BLaER1 treated with 17β-estradiol and CSF1 and Interleukin-3, amounts not matched to agents 10 nM and 100 nM (cell line): ENCODE measurements around the gene HRCT1.
"Not testable (repeated sequence)": the region's sequence is repeated elsewhere in the genome, so short reads cannot be mapped to it uniquely, and the experiment has no call there.

ENCODE experiments used
- H3K27ac ChIP-seq, 11 experiments: shearing (Covaris generic); formaldehyde crosslinking; 2 replicates each; pipeline ENCODE4 v1.8.1; 2022
- H3K27me3 ChIP-seq, 11 experiments: shearing (Covaris generic); formaldehyde crosslinking; 2 replicates each; pipeline ENCODE4 v1.8.1; 2022
- H3K36me3 ChIP-seq, 11 experiments: shearing (Covaris generic); formaldehyde crosslinking; 2 replicates each; pipeline ENCODE4 v1.8.1; 2022
- H3K4me1 ChIP-seq, 10 experiments: shearing (Covaris generic); formaldehyde crosslinking; 2 replicates each; pipeline ENCODE4 v1.8.1; 2022
- H3K4me2 ChIP-seq, 11 experiments: shearing (Covaris generic); formaldehyde crosslinking; 2 replicates each; pipeline ENCODE4 v1.8.1; 2022
- H3K4me3 ChIP-seq, 10 experiments: shearing (Covaris generic); formaldehyde crosslinking; 2 replicates each; pipeline ENCODE4 v1.8.1; 2022
- H3K9ac ChIP-seq, 11 experiments: shearing (Covaris generic); formaldehyde crosslinking; 2 replicates each; pipeline ENCODE4 v1.8.1; 2022
- H3K9me3 ChIP-seq, 11 experiments: shearing (Covaris generic); formaldehyde crosslinking; replicated peaks in 1 of 11; 2 replicates each; pipeline ENCODE4 v1.8.1; 2022
- H4K20me1 ChIP-seq, 11 experiments: shearing (Covaris generic); formaldehyde crosslinking; 2 replicates each; pipeline ENCODE4 v1.8.1; 2022
- Cebpa-rat ChIP-seq, 11 experiments: shearing (Covaris generic); IDR thresholded peaks; 2 replicates each; pipeline ENCODE4 v1.8.1; 2022

Gene HRCT1

DNA sequence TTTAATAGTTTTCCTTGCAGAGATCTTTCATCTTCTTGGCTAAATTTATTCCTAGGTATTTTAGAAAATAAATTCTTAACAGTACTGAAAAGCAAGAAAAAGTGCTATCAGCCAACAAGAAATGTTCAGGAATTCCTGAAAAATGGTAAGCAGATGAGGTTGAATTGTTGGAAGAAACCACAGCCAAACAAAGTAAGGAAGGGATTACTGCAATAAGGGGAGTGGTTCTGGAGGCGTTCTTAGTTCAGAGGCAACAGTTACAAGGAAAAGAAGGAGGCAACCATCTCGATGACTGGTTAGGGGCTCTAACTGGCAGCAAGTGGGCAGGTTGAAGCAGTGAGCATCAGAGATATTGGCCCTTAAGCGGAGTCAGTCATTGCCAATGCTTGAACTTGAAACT is 23.0 kb upstream of the HRCT1 start:
- H4K20me1 ChIP-seq: no peaks in the 10 kb centered on the region
- H3K27ac ChIP-seq: no peak overlapping the region
- peaks cover 0 to 3% (median 0%) of the 10 kb centered on the region in 11 experiments; a peak in 1 of 22 replicates for H3K9me3 ChIP-seq
- no peak overlapping the region for H3K4me2 ChIP-seq
- H3K4me3 ChIP-seq: no peak overlapping the region
- H3K4me1 ChIP-seq: no peaks in the 10 kb centered on the region
- H3K9ac ChIP-seq: no peak overlapping the region
- H3K36me3 ChIP-seq: no peaks in the 10 kb centered on the region
- no peak for TF ChIP-seq Cebpa-rat (IDR thresholded peaks at IDR 0.05)
- H3K27me3 ChIP-seq: no peaks in the 10 kb centered on the region

DNA sequence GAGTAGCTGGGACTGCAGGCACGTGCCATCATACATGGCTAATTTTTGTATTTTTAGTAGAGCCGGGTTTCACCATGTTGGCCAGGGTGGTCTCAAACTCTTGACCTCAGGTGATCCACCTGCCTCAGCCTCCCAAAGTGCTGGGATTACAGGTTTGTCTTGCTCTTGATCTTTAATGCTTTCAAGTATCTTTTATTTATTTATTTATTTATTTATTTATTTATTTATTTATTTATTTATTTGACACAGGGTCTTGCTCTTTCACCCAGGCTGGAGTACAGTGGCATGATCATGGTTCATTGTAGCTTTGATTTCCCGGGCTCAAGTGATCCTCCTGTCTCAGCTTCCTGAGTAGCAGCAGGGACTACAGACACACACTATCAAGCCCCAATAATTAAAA is 21.1 kb upstream of the HRCT1 start:
- H4K20me1 ChIP-seq, H3K36me3 ChIP-seq, H3K4me2 ChIP-seq, H3K27ac ChIP-seq, H3K27me3 ChIP-seq, H3K9ac ChIP-seq, H3K9me3 ChIP-seq, H3K4me3 ChIP-seq, H3K4me1 ChIP-seq: not testable (repeated sequence)

DNA sequence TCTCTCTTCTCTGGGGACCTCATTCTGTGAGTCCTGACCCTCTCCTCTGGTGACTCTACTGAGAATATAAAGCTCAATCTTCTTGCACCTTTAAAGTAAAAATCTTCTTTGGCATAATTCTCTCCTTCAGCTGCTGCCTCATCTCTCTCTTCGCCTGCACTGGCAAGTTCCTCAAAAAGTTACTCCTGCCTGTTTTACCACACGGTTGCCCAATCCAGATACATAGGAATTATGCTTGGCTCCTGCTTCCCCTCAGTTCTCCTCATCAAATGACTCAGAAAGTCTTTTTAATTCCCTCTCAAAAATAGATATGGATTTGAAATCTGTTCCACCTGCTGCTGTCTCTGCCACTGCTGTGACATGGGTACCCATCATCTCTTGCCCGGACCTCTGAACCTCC is 14.4 kb upstream of the HRCT1 start:
- Histone ChIP-seq H3K9me3 (no peaks in the 10 kb centered on the region), H3K9ac (no peak overlapping the region; a peak in 1 of 22 replicates), H3K27ac (no peak overlapping the region), H3K4me2 (peak overlapping the region in 5 of 11 experiments; percentile 32 to 68 (median 57); a peak in 10 of 22 replicates), H4K20me1 (no peaks in the 10 kb centered on the region), H3K36me3 (no peaks in the 10 kb centered on the region), H3K27me3 (no peaks in the 10 kb centered on the region), H3K4me1 (peaks cover 0 to 17% (median 5%) of the 10 kb centered on the region in 10 experiments; a peak in 10 of 20 replicates), H3K4me3 (no peak overlapping the region)
- TF ChIP-seq Cebpa-rat (IDR thresholded peaks at IDR 0.05): peak in 1 of 11 experiments; percentile 11; a peak in 1 of 22 replicates

DNA sequence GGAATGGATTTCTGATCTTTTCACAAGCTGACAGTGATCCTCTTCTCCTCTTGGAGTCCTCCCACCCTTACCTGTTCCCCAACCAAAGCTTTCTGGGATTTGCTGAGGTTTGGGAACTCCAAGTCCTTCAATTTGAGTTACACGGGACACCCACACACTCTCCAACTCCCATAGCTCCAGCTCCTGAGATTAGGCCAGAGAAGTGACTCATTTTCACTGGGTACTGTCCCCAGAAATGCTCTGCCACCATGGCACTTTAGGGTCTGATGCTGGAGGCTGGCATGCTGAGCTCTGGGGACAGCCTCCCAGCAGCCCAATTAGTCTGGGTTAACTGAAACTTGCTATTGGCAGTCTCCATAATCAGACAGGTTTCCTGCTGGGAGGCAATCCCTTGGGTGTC is 14.0 kb upstream of the HRCT1 start:
- H4K20me1 ChIP-seq: no peaks in the 10 kb centered on the region
- H3K4me1 ChIP-seq: peaks cover 0 to 17% (median 5%) of the 10 kb centered on the region in 10 experiments; a peak in 10 of 20 replicates
- TF ChIP-seq Cebpa-rat (IDR thresholded peaks at IDR 0.05): 0 out of 22 replicates have a peak, but pooled peaks of 1 of the 11 experiments have one; percentile 1
- no peaks in the 10 kb centered on the region for H3K27me3 ChIP-seq
- H3K4me3 ChIP-seq: no peak overlapping the region
- H3K27ac ChIP-seq: no peak overlapping the region
- no peaks in the 10 kb centered on the region for H3K36me3 ChIP-seq
- H3K4me2 ChIP-seq: peak overlapping the region in 5 of 11 experiments; percentile 32 to 68 (median 57); a peak in 10 of 22 replicates
- H3K9ac ChIP-seq: no peak overlapping the region
- no peaks in the 10 kb centered on the region for H3K9me3 ChIP-seq

DNA sequence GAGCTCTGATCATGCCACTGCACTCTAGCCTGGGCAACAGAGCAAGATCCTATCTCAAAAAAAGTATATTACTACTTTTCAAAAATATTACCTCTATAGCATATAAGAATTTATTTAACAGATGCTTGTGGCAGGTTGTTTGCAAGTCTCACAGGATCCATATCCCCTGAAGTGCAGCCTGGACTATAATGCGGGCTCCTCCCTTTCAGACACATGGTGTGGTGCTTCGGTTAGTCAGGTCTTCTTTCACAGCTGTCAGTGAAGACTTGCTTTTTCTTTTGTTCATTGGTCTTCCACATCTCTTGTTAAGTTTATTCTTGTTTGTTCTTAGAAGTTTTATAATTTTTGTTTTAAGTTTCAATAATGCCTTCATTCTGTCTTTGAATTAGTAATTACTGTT is 9.4 kb upstream of the HRCT1 start:
- Histone ChIP-seq H4K20me1 (no peaks in the 10 kb centered on the region), H3K27me3 (no peaks in the 10 kb centered on the region), H3K36me3 (no peaks in the 10 kb centered on the region), H3K4me3 (no peak overlapping the region), H3K9me3 (no peaks in the 10 kb centered on the region), H3K4me1 (peaks cover 0 to 10% (median 6%) of the 10 kb centered on the region in 10 experiments; a peak in 10 of 20 replicates), H3K27ac (no peak overlapping the region), H3K9ac (no peak overlapping the region), H3K4me2 (no peak overlapping the region)
- TF ChIP-seq Cebpa-rat (IDR thresholded peaks at IDR 0.05): no peak

DNA sequence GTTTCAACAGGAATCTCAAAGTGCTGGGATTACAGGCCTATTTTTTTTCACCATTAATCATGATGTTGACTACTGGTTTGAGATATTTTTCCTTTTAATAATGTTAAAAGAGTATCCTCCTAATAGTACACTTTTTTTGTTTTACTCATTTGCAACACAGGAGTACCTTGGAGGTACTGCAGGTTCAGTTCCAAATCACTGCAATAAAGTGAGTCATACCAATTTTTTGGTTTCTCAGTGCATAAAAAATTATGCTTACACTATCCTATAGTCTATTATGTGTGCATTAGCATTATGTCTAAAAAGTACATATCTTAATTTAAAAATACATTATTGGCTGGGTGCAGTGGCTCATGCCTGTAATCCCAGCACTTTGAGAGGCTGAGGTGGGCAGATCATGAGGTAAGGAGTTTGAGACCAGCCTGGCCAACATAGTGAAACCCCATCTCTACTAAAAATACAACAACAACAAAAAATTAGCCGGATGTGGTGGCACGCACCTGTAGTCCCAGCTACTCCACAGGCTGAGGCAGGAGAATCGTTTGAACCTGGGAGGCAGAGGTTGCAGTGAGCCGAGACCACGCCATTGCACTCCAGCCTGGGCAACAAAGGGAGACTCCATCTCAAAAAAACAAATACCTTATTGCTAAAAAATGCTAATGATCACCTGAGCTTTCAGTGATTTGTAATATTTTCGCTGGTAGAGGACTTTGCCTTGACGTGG is 8.5 kb upstream of the HRCT1 start:
- not testable (repeated sequence) for H3K27me3 ChIP-seq, H3K4me2 ChIP-seq, H3K4me1 ChIP-seq, H3K4me3 ChIP-seq, H3K9ac ChIP-seq, H4K20me1 ChIP-seq, H3K36me3 ChIP-seq, H3K9me3 ChIP-seq, H3K27ac ChIP-seq

DNA sequence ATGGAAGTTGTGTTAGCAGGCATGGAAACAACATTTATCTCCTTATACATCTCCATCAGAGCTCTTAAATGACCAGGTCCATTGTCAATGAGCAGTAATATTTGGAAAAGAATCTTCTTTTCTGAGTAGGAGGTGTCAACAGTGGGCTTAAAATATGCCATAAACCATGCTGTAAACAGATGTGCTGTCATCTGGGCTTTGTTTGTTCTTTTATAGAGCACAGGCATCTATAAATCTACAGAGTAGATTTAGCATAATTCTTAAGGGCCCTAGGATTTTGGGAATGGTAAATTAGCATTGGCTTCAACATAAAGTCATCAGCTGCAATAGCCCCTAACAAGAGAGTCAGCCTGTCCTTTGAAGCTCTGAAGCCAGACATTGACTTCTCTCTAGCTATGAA is 7.7 kb upstream of the HRCT1 start:
- H3K4me2 ChIP-seq: no peak overlapping the region
- no peak for TF ChIP-seq Cebpa-rat (IDR thresholded peaks at IDR 0.05)
- H3K27me3 ChIP-seq: no peaks in the 10 kb centered on the region

DNA sequence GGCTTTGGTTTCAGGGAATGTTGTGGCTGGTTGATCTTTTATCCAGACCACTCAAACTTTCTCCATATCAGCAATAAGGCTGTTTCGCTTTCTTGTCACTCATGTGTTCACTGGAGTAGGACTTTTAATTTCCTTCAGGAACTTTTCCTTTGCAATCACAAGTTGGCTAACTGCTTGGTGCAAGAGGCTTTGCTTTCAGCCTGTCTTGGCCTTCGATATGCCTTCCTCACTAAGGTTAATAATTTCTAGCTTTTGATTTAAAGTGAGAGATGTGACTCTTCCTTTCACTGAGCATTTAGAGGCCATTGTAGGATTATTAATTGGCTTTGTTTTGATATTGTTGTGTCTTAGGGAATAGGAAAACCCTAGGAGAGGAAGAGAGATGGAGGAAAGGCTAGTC is 7.0 kb upstream of the HRCT1 start:
- no peak overlapping the region for H3K4me2 ChIP-seq
- no peak overlapping the region for H3K4me3 ChIP-seq
- no peak for TF ChIP-seq Cebpa-rat (IDR thresholded peaks at IDR 0.05)
- H3K9ac ChIP-seq: no peak overlapping the region
- H4K20me1 ChIP-seq: no peaks in the 10 kb centered on the region
- H3K4me1 ChIP-seq: 0 out of 20 replicates have a peak, but pooled peaks cover 0 to 5% (median 0%) of the 10 kb centered on the region in 10 experiments
- no peak overlapping the region for H3K27ac ChIP-seq
- H3K27me3 ChIP-seq: no peaks in the 10 kb centered on the region
- H3K36me3 ChIP-seq: no peaks in the 10 kb centered on the region
- H3K9me3 ChIP-seq: no peaks in the 10 kb centered on the region

More for the DNA sequence above, 7.7 kb upstream of the HRCT1 start:
- Histone ChIP-seq H3K4me1 (0 out of 20 replicates have a peak, but pooled peaks cover 0 to 5% (median 0%) of the 10 kb centered on the region in 10 experiments), H3K9ac (no peak overlapping the region), H3K36me3 (no peaks in the 10 kb centered on the region), H3K4me3 (no peak overlapping the region), H4K20me1 (no peaks in the 10 kb centered on the region), H3K27ac (no peak overlapping the region), H3K9me3 (no peaks in the 10 kb centered on the region)

DNA sequence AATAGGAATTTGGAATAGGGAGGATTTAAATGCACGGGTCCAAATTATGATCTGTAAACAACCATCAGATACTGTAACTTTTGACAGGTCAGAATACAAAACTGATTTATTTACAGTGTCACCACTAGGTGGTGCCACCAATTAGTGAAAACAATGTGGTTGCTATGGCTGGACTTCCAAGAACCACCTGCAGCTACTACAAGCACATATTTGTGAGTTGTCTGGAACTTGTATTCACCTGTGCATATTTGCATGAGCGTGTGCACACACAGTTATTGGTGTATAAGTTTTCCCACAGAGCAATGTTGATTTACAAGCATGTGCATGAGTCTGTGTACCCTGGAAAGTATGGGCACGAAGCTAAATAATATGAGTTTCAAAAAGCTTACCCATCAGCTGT is 3.0 kb upstream of the HRCT1 start:
- no peak overlapping the region for H3K4me3 ChIP-seq
- H3K4me2 ChIP-seq: no peak overlapping the region

DNA sequence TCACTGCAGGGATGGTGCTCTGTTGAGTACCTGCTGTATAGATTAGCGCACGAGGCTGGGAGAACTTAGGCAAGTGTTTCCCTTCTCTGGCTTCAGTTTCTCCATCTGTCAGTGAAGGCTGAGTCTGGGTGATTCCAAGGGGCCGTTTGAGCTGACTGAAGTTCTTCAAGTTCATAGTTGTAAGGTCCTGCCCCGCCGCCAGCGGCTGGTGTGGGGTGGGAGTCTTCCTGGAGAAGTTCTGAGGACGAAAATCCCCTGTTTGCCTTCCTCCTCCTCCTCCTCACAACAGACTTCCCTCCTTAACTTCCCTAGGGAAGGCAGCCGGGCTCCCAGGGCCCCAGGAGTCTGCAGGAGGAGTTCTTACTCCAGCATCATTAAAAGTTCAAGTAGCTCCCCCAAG is 1.7 kb upstream of the HRCT1 start:
- no peak overlapping the region for H3K4me3 ChIP-seq
- no peaks in the 10 kb centered on the region for H3K9me3 ChIP-seq
- TF ChIP-seq Cebpa-rat (IDR thresholded peaks at IDR 0.05): no peak
- no peak overlapping the region for H3K9ac ChIP-seq
- H3K27me3 ChIP-seq: no peaks in the 10 kb centered on the region
- H4K20me1 ChIP-seq: no peaks in the 10 kb centered on the region
- no peaks in the 10 kb centered on the region for H3K36me3 ChIP-seq
- H3K27ac ChIP-seq: no peak overlapping the region
- peaks cover 24 to 40% (median 30%) of the 10 kb centered on the region in 10 experiments for H3K4me1 ChIP-seq
- H3K4me2 ChIP-seq: peak overlapping the region in 1 of 11 experiments; percentile 14; a peak in 1 of 22 replicates

More for the DNA sequence above, 3.0 kb upstream of the HRCT1 start:
- Histone ChIP-seq H3K27ac (no peak overlapping the region), H3K27me3 (no peaks in the 10 kb centered on the region), H3K9ac (no peak overlapping the region), H3K4me1 (peaks cover 13 to 27% (median 17%) of the 10 kb centered on the region in 10 experiments), H4K20me1 (no peaks in the 10 kb centered on the region), H3K9me3 (no peaks in the 10 kb centered on the region), H3K36me3 (no peaks in the 10 kb centered on the region)
- no peak for TF ChIP-seq Cebpa-rat (IDR thresholded peaks at IDR 0.05)
